Epithelial cell of esophagus (primary cell): ENCODE data around the gene SLC24A4.

Experiments
- DNase-seq: peaks from one replicate; pipeline ENCODE4 v3.0.0; 2010; ENCODE audit warnings: low read depth
- H3K4me3 ChIP-seq: 2 replicates; pipeline ENCODE4 v1.5.1; 2011; ENCODE audit warnings: mild to moderate bottlenecking, low read length, control low read depth
- CTCF ChIP-seq: IDR thresholded peaks from 2 replicates; pipeline ENCODE4 v1.5.1; 2011; ENCODE audit warnings: low read depth, mild to moderate bottlenecking, low read length, control low read depth, inconsistent platforms; ENCODE audit not compliant: insufficient read depth; ENCODE audit errors: missing control alignments

Gene SLC24A4

GRCh38 chr14:92340071-92340470 lies 17.1 kb downstream of the SLC24A4 start:
- H3K4me3 ChIP-seq = no peak overlapping the region
- no peak for TF ChIP-seq CTCF
- DNase-seq = no peak

- no peak for DNase-seq
- no peak for TF ChIP-seq CTCF
- no peak overlapping the region for H3K4me3 ChIP-seq
Observed at GRCh38 chr14:92340931-92341330, 18.0 kb downstream of the SLC24A4 start.

- no peak overlapping the region for H3K4me3 ChIP-seq
- DNase-seq = no peak
- TF ChIP-seq CTCF = no peak
Observed at GRCh38 chr14:92341791-92342190, 18.8 kb downstream of the SLC24A4 start.

GRCh38 chr14:92348154-92348553 lies 25.2 kb downstream of the SLC24A4 start:
- H3K4me3 ChIP-seq = no peak overlapping the region
- TF ChIP-seq CTCF = no peak
- peak; percentile 22 for DNase-seq

- no peak overlapping the region for H3K4me3 ChIP-seq
- no peak for TF ChIP-seq CTCF
- DNase-seq = no peak
Observed at GRCh38 chr14:92351750-92352149, 28.8 kb downstream of the SLC24A4 start.

- TF ChIP-seq CTCF = no peak
- no peak overlapping the region for H3K4me3 ChIP-seq
- DNase-seq = peak; percentile 27
Observed at GRCh38 chr14:92352158-92352985, 29.4 kb downstream of the SLC24A4 start.

- peak; percentile 21 for DNase-seq
- no peak overlapping the region for H3K4me3 ChIP-seq
- TF ChIP-seq CTCF = no peak
Observed at GRCh38 chr14:92353447-92353846, 30.5 kb downstream of the SLC24A4 start.
